Progenitor cell of endocrine pancreas (in vitro differentiated cells): ENCODE data around the gene RBM47. TPM values are rescaled to one million over a fixed set of nuclear protein-coding genes. Genes with fewer than 3 reads are reported as not detected.
"Not testable (repeated sequence)": the region's sequence is repeated elsewhere in the genome, so short reads cannot be mapped to it uniquely, and the experiment has no call there.

Source experiments
- DNase-seq: peaks from one replicate; pipeline ENCODE4 v3.0.0; 2021; ENCODE audit warnings: low spot score; ENCODE audit not compliant: unreplicated experiment
- H3K27ac Mint-ChIP-seq: 2 replicates; pipeline ENCODE4 v1.8.0; 2021; ENCODE audit warnings: mild to moderate bottlenecking, moderate library complexity, mixed read lengths
- H3K27me3 Mint-ChIP-seq: 2 replicates; pipeline ENCODE4 v1.8.0; 2021; ENCODE audit warnings: mixed read lengths
- H3K36me3 Mint-ChIP-seq: 2 replicates; pipeline ENCODE4 v1.8.0; 2022; ENCODE audit warnings: mixed read lengths; ENCODE audit not compliant: insufficient read depth
- H3K4me1 Mint-ChIP-seq: 2 replicates; pipeline ENCODE4 v1.8.0; 2021; ENCODE audit warnings: low read depth, mixed read lengths
- H3K4me3 Mint-ChIP-seq: 2 replicates; pipeline ENCODE4 v1.8.0; 2021; ENCODE audit warnings: low read depth, mild to moderate bottlenecking, moderate library complexity, mixed read lengths
- H3K9me3 Mint-ChIP-seq: 2 replicates; pipeline ENCODE4 v1.8.0; 2021; ENCODE audit warnings: low read depth, mixed read lengths
- CTCF ChIP-seq: fragments of 200-600 bp; sonication (generic); IDR thresholded peaks from one replicate; pipeline ENCODE4 v1.5.0; 2021; ENCODE audit warnings: antibody characterized with exemption, mild to moderate bottlenecking; ENCODE audit not compliant: unreplicated experiment
- total RNA-seq: library from RNA; stranded (reverse); gene quantifications from 2 replicates; pipeline ENCODE4 v1.2.1, GENCODE V29; 2021

Gene RBM47
- total RNA-seq, 1 donor from 2014 or later: 64.8 TPM

DNA sequence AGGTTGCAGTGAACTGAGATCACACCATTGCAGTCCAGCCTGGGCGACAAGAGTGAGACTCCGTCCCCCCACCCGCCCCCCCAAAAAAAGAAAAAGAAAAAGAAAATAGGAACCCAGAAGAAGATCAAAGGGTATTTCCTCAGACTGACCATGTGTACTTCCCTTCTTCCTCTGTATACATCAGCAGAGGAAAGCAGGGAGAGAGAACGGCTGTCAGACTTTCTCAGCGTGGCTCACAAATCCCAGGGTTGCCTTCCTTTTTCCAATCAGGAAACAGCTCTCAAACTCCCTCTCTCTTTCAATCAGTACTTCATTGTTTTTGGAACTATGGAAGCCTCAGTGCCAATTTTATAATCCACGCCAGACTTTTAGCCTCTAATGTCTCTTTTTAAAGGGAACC is 235.4 kb downstream of the RBM47 start:
- Mint-ChIP-seq H3K27me3 (no peaks in the 10 kb centered on the region), H3K27ac (no peak overlapping the region), H3K36me3 (no peaks in the 10 kb centered on the region), H3K9me3 (no peaks in the 10 kb centered on the region), H3K4me1 (peaks cover 2% of the 10 kb centered on the region), H3K4me3 (no peak overlapping the region)
- no peak for DNase-seq
- no peak for TF ChIP-seq CTCF

- H3K4me1 Mint-ChIP-seq, H3K4me3 Mint-ChIP-seq, H3K9me3 Mint-ChIP-seq, H3K36me3 Mint-ChIP-seq, DNase-seq, H3K27ac Mint-ChIP-seq, H3K27me3 Mint-ChIP-seq: not testable (repeated sequence)
These were observed 237.4 kb downstream of the RBM47 start for GRCh38 chr4:40392241-40392640.

GRCh38 chr4:40389986-40390385 is 239.7 kb downstream of the RBM47 start:
- no peak for DNase-seq
- Mint-ChIP-seq H3K27me3 (no peaks in the 10 kb centered on the region), H3K27ac (no peak overlapping the region), H3K4me3 (no peak overlapping the region), H3K36me3 (no peaks in the 10 kb centered on the region), H3K4me1 (no peaks in the 10 kb centered on the region), H3K9me3 (no peaks in the 10 kb centered on the region)
- TF ChIP-seq CTCF: no peak

DNA sequence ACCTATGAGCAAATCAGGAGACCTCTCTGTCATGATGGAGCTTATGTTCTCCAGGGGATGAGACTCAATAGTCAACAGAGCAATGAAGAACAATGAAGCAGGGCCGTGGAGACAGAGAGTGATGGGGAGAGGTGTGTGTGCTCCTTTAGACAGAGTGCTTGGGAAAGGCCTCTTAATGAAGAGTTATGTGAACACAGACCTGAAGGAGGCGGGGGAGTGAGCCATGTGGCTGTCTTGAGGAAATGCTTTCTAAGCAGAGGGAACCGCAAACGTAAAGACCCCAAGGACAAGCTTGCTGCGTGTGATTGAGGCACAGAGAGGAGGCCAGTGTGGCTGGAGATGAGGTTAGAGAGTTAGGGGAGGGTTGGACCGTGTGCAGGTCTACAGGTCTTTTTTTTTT is 241.4 kb downstream of the RBM47 start:
- TF ChIP-seq CTCF: no peak
- Mint-ChIP-seq H3K4me1 (no peaks in the 10 kb centered on the region), H3K36me3 (no peaks in the 10 kb centered on the region), H3K4me3 (no peak overlapping the region), H3K27ac (no peak overlapping the region), H3K27me3 (no peaks in the 10 kb centered on the region), H3K9me3 (no peaks in the 10 kb centered on the region)
- no peak for DNase-seq

DNA sequence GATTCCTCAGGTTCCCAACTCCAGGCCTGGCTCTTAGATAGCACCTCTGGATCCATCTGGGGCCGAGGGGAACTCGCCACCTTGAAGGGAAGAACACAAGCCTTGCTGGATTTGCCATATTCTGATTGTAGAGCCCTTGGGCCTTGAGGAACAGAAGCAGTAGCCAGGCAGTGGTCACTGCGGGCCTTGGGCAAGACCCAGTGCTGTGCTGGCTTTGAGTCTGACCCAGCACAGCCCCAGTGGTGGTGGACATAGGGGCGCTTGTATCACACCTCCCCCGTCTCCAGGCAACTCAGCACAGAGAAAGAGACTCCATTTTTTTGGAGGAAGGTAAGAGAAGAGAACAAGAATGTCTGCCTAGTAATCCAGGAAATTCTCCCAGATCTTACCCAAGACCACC is 249.0 kb downstream of the RBM47 start:
- no peaks in the 10 kb centered on the region for H3K4me1 Mint-ChIP-seq
- DNase-seq: no peak
- TF ChIP-seq CTCF: no peak
- H3K36me3 Mint-ChIP-seq: no peaks in the 10 kb centered on the region
- H3K4me3 Mint-ChIP-seq: no peak overlapping the region
- H3K27me3 Mint-ChIP-seq: no peaks in the 10 kb centered on the region
- H3K27ac Mint-ChIP-seq: no peak overlapping the region
- no peaks in the 10 kb centered on the region for H3K9me3 Mint-ChIP-seq

GRCh38 chr4:40379248-40379647 is 250.4 kb downstream of the RBM47 start:
- no peak for DNase-seq
- Mint-ChIP-seq H3K27me3 (no peaks in the 10 kb centered on the region), H3K4me3 (no peak overlapping the region), H3K9me3 (no peaks in the 10 kb centered on the region), H3K4me1 (no peaks in the 10 kb centered on the region), H3K27ac (no peak overlapping the region), H3K36me3 (no peaks in the 10 kb centered on the region)
- TF ChIP-seq CTCF: no peak
